Stimulated activated CD4-positive, alpha-beta T cell treated with anti-CD3 and anti-CD28 coated beads, Interleukin-12 subunit alpha, Interleukin-12 subunit beta, amount 100 ng/mL, for 48 hours (primary cell): ENCODE data around the gene C6orf89.
"Not testable (repeated sequence)": the region's sequence is repeated elsewhere in the genome, so short reads cannot be mapped to it uniquely, and the experiment has no call there.

ENCODE experiments used
- DNase-seq, 3 donors: peaks; one replicate each; pipeline ENCODE4 v3.0.0-alpha.2; 2020; ENCODE audit warnings: low read depth in 2 of 3, low spot score in 1 of 3

C6orf89 gene

DNA sequence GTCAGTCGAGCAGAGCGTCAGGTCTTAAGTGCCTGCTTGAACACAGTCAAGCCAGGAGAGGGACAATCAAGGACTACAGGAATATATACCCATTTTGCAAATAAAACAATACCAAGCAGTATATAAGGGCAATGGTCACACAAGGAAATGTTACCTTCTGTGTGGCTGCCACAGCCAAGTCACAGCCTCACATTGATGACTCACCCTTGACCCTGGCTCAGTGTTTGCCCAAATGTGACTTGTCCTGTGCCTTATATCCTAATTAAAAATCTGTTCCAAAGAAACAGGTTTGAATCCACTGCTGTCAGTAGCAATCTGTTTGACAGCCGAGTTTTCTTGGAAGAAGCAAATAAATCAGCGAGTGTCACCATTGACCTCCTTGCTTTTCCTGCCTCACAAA lies 34.3 kb downstream of the C6orf89 start:
- no peak for DNase-seq

DNA sequence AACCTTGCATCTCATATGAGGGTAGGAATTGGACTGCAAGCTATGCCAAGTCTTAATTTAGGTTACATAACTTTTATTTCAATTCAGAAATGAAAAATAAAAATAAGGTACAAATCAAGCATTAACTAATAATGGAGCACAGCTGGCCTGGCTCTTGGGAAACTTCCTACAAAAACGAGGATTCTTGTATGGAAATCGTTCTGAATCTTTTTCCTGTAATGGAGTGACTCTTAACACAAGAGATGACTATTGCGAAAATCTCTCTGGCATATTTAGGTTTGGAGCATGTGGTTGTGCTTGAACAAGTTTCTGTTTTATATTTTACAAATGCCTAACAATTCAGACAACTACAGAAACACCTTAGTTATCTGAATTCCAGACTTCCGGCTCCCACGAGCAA lies 34.8 kb downstream of the C6orf89 start:
- no peak for DNase-seq

DNA sequence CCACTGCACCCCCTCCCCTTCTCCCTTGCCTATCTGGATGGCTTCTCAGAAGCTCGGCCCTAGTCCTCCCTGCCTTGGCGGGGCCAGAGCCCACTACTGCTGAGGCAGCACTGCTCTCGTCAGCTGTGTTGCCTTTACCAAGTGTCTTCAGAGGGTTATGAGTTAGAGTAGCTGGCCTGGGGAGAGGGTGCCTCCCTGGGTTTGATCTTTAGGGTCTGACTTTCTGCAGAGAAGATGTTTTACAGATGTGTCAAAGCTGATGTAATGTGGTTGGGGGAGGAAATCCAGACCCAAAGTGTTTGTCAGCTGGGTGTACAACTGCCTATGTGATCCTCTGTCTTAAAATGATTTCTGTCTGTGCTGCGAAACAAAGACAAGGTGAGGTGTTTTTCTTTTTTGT lies 38.4 kb downstream of the C6orf89 start:
- DNase-seq, result no peak

DNA sequence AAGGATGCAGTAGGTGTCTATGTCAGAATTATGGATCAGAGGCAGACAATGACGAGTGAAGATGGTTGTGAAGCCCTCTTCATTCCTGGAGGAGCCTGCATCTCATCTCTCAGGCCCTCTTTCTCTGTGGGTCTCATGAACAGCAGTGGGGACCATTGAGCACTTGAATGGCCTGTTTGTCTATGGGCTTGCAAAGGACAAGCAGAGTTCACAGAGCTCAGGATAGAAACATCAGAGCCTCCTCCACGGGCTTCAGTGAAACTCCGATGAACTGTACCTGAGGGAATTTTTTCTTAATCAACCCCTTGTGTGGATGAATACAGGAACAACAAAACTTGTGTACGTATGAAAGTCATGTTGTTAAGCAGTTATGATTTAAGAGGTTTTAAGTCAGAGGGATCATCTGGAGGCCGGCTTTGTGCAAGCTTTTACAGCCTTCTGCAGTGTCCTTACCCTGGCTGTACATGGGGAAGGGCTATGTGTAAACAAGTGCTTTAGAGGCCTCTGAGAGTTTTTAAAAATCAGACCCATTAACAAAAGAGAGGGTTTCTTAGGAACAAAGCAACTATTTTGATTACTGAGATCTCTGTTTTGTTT lies 39.1 kb downstream of the C6orf89 start:
- no peak for DNase-seq

DNA sequence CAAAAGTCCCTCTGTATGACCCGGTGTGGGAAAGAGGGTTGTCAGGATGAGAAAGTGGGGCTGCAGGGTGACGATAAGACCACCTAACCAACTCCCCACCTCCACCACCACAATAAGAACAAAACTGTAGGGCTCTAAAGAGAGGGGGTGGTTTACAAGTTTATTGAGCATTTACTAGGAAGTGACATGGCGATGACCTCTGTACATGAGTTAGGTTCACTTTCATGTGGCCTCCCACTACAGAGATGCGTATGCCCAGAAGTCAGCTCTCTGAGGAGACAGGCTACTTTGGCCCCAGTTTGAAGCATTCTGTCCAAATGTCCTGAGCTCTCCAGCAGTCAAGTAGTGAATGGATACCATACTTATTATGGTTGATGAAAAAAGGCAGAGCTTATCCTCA lies 40.1 kb downstream of the C6orf89 start:
- DNase-seq, result no peak

DNA sequence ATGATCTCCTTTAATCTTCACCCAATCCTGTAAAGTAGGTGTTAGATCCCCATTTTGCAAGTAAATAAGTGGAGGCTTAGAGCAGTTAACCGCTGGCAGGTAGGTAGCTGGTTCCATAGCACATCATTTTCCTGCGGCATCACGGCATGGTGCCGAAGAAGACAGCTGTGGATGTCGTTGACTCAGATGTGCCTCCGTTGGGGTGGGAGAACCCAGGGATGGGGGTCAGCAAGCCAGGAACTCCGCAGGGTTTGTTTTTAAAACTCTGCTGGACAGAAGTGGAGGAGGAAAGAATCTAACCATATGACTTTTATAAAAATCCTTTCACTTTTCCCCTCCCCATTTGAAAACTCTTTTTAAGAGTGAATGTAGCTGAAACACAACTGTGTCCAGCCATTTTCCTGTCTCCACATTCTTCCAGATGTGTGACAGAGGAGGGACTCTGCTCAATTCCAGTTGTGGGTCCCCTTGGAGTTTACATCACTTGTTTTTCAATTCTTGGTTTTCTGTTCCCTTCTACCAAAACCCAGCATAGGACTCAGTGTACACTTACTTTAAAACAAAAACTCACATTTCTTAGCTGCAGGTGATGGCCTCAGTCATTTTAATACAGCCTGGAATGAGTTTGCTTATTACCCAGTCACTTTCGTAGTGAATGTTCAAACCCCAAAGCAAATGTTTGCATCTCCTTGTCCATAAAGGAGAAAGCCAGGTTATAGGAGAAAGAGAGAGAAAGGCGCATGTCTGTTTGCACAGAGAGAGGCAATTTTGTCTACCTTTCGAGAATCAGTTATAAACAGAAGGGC lies 41.2 kb downstream of the C6orf89 start:
- no peak for DNase-seq

DNA sequence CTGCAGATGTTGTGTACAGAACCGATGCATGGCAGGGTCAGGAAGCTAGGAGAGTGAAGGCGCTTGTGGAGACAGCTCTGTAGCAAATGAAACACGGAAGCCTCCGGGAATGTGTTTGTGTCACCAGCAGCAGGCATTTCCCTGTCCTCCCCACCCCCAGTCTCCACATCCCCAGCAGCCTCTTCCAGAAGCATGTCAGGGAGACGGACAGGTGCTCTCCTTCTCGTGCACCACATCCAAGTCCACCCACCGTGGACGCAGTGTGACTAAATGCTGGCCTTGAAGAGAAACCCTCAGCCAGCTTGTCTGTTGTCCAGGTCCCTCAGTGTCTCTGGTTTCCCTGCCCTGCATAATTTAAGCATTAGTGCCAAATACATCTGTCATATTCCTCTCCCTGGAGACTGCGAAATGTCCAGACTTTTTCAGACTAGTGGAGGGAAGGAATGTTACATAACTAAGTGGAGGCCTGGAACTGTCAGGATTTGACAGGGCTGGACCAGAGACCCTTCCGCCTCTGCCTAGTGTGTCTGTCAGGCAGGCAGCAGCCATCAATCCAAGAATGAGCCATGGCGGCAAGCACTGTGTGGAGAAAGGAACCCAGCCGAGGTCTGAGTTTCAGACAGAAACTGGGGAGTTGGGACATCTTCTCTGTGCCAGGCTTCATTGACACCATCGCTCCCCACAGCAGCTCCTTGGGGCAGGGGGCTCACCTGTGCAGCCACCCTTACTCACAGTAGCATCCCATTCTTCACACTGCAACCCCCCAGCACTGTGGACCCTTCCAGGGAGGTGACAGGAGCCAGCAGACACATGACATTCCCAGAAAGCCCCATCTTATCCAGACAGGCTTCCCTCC lies 42.2 kb downstream of the C6orf89 start:
- DNase-seq, result no peak

DNA sequence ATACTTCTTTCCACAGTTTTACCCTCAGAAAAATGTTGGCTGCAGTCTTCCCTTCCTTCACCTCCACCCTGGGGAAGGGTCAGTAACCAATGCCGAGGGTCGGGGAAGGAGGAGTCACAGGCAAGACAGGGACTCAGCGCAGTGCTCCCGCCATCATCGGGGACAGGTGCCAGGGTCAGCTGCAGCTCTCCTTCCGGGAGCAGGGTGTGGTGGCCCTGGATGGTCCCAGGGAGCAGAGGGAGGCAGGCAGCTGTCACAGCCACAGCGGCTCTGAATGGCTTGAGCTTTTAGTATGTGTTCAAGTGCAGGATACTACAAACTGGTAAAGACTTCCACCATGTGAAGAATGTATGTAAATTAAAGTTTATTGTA lies 42.8 kb downstream of the C6orf89 start:
- no peak for DNase-seq

DNA sequence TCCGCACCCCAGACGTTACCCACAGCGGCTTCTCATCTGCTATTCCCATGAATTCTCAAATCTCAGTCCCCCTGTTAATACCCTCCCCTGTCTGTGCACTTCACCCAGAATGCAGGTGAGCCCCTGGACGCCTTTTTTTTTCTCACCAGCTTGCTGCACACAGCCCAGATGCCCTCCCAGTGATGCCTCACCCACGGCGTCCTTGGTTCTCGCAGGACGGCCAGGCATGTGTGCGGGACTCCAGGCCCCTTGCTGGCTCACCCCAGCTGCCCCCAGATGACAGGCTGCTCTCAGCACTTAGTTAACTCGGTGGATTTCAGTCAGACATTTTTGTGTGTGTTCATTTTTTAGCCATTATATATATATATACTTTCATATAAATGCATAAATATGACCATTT lies 43.4 kb downstream of the C6orf89 start:
- DNase-seq, result no peak

DNA sequence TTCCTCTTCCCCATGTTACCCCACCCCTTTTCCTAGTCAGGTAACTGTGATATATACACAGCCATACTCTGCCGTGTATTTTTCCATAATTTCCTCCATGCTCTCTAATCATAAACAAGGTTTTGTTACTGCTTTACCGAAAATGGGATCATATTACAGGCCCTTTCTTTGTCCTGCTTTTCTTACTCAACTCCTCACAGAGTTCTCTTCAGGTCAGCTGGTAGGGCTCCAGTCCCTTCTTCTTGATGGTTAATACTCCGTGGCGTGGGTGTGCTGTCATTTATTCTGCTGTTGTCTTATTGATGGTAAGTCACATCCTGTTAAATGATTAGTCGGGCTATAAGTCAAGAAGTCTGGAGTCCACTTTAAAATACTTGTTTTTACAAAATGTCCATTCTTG lies 43.9 kb downstream of the C6orf89 start:
- no peak for DNase-seq

DNA sequence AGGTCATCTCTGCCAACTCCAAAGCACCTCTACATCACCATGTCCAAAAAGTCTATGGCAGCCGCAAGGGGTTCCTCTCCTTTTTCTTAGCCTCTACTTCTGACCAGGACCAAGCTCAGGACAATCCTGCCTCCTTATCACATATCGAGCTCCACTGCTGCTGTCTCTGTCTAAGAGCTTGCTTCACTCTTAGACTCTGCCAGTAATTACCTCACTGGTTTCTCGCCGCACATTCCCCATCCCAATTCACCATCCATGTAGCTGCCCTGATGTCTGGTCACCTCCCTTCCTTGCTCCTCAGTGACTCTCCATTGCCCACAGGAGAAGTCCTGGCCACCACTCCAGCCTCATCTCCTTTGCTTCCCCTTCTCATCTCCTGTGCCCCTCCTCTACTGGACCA lies 44.7 kb downstream of the C6orf89 start:
- no peak for DNase-seq

DNA sequence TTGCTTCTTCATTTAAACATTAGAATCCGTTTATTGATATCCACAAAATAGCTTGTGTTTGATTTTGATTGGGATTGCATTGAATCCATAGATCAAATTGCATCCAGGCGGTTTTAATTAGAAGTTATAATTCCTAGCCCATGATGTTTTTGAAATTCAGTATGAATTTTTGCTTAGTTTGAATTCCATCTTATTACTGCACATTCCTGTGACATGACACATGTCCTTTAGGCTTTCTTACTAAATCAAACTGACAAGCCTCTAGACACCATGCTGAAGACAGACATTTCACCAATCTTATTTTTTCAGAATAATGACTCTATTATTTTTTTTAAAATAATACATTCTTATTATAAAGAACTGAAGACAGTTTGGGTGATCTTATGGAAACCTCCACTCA lies 47.4 kb downstream of the C6orf89 start:
- no peak for DNase-seq

DNA sequence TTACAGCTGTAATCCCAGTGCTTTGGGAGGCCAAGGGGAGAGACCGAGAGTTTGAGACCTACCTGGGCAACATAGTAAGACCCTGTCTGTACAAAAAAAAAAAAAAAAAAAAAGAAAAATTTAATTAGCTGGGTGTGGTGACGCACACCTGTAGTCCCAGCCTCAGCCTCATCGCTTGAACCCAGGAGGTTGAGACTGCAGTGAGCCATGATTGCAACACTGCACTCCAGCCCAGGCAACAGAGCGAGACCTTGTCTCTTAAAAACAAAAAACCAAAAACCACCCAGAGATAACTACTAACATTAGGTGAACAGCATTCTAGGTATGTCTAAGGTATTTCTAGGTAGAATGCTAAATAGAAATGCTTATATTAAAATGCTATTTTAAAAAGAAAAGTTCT lies 47.8 kb downstream of the C6orf89 start:
- no peak for DNase-seq

DNA sequence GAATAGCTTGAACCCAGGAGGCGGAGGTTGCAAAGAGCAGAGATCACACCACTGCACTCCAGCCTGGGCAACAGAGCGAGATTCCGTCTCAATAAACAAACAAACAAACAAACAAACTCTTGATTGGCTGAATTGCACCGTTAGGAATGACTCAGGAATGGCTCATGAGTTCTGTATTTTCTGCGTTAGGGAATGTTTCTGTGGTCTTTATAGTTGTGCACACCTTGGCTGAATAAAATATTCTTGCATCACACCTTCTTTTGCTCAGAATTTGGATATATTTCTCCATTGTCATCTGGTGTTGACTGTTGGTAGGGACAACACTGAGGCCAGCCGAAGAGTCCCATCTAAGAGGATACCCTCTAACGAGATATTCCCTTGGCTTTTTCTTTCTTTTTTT lies 49.1 kb downstream of the C6orf89 start:
- DNase-seq, result no peak

DNA sequence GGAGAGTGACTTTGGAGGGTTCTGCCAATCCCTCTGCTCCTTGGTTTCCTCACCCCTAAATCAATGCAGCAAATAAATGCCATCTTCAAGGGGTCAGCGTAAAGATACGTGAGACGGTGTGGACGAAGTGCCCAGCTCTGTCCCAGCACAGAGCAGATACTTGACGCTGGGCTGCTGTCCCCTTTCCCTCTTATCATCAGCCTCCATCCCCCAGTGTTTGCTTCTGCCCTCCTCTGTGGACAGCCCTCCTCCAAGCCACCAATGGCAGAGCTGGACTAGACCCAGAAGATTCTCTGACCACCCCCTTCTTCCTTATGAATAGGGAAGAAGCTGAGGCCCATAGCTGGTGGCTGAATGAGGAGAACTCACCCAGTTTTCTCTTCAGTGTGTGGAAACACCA lies 51.1 kb downstream of the C6orf89 start:
- DNase-seq, result no peak

DNA sequence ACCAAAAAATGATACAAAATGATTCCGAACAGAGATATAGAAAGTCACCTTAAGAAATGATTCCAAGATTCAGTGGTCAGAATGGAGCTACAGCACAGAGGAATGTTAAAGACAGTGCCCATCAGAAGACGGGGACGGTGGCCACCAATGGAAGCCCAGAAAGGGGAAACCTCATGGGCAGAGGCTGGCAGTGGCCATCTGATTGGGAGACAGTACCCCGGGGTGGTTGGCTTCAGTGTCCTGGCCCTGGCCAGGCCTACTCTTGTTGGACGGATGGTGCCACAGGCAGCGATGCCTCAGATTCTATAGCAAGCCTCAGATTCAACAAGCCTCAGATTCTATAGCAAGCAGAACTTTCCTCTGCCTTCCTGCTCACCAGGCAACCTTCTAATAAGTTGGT lies 52.1 kb downstream of the C6orf89 start:
- DNase-seq, result no peak

DNA sequence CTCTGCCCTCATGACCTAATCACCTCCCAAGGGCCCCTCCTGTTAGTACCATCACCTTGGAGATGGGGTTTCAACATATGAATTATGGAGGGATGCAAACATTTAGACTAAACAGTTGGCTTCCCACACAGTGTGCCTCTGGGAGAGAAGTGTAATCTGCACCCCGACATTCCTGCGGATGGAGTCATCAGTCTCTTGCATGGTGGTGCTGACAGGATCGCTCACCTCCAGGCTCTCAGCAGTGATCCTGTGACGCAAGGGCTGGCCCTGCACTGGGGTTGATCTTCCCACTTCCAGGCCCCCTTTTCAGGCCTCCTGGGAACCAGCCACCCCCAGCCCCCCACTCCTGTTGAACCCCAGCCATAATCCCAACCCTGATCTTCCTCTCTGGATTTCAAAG lies 52.8 kb downstream of the C6orf89 start:
- DNase-seq, result no peak

DNA sequence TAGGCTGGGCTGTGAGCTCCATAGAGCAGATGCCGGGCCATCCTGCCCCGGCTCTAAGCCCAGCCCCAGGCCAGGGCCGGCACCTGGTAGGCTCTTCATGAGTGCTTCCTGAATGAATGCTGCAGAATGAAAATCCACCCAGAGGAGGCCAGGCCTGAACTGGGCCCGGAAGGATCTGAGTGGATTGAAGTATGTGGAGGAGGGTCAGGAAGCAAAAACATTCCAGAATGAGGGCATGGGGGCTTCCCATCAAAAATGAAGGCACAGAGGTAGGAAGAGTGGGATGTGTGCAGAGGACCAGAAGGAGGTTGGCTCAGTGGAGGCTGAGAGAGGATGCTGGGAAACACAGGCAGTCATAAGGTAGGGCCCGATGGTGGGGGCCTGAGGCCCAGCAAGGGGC lies 53.3 kb downstream of the C6orf89 start:
- not testable (repeated sequence) for DNase-seq

DNA sequence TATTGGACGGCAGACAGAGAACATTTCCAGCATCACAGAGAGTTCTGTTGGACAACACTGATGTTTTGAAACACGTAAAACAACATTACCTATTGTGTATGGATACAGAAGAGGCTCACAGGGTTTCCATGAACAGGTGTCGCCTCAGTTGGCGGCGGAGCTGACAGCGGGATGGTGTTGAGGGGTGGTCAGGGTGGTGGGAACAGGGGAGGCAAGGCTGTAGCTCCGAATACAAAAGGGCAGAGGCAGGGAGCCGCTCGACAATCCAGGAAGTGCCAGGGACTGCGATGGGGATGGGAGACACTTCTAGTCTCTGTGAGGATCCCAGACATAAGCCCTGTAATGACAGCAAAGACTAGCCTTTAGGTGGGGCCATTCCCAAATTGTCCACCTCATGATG lies 54.3 kb downstream of the C6orf89 start:
- DNase-seq, result no peak

DNA sequence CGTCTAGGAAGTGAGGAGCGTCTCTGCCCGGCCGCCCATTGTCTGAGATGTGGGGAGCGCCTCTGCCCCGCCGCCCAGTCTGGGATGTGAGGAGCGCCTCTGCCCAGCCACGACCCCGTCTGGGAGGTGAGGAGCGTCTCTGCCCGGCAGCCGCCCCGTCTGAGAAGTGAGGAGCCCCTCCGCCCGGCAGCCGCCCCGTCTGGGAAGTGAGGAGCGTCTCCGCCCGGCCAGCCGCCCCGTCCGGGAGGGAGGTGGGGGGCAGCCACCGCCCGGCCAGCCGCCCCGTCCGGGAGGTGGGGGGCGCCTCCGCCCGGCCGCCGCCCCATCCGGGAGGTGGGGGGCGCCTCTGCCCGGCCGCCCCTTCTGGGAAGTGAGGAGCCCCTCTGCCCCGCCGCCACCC lies 55.8 kb downstream of the C6orf89 start:
- DNase-seq, result not testable (repeated sequence)

DNA sequence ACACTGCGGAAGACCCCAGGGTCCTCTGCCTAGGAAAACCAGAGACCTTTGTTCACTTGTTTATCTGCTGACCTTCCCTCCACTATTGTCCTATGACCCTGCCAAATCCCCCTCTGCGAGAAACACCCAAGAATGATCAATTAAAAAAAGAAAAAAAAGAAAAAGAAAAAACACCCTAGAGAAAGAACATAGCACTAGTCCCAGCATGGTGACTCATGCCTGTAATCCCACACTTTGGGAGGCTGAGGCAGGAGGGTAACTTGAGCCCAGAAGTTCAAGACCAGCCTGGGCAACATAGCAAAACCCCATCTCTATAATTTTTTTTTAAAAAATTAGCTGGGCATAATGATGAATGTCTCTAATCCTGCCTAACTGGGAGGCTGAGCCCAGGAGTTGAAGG lies 56.6 kb downstream of the C6orf89 start:
- not testable (repeated sequence) for DNase-seq

DNA sequence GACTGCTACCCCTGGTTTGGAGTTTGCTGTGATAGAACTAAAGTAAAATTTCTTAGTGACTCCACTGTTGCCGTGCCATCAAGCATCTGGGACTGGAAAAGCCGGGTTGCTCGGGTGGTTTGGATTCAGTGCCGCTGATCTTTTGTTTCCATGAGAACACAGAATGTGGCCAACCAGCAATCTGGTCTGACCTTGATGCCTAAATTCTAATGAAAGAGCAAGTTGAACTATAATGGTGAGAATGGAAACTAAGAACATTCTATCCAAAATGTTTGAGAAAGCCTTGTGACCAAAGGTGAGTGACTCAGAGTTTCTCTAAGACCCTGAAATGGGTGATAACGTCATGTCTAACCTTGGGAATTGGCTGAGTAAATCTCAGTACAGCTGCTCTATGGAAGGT lies 58.9 kb downstream of the C6orf89 start:
- DNase-seq, result no peak
